K562 (cell line): ENCODE results near the gene TNFRSF13B. TPM values are rescaled to one million over a fixed set of nuclear protein-coding genes. Genes with fewer than 3 reads are reported as not detected.

ENCODE experiments used
- ATAC-seq: fragments of 200-7000 bp; cut with Tn5 transposase; 3 replicates; pipeline ENCODE4 v1.9.1; 2020; ENCODE audit warnings: moderate library complexity
- BruUV-seq: library from RNA; stranded (reverse); fragments of 400-500 nt; replicated peaks from 2 replicates; lab custom pipeline; 2021; lab: Mats Ljungman, UMichigan
- CTCF ChIA-PET: fragments of 300-600 bp; formaldehyde crosslinking; extraction: SDS; loops from one replicate; lab custom pipeline; 2021; ENCODE audit warnings: low intra/inter-chr PET ratio; lab: Yijun Ruan, JAX
- POLR2A ChIA-PET: fragments of 300-600, 350-650 bp; sonication (Branson Sonifier 250); formaldehyde crosslinking; extraction: SDS; loops from one replicate; lab custom pipeline; 2021; ENCODE audit warnings: antibody characterized with exemption, inconsistent platforms; lab: Yijun Ruan, JAX
- DNase-seq, 4 experiments: peaks; one replicate each; pipeline versions ENCODE4 v3.0.0 to v3.0.0-alpha.2; 2011 to 2018; ENCODE audit warnings: low spot score in 3 of 4, mixed read lengths in 3 of 4; ENCODE audit errors: extremely low read depth in 1 of 4
- FAIRE-seq: peaks from 2 replicates; lab custom pipeline; 2011; peaks lifted over from hg19 to GRCh38; lab: Jason Lieb, UNC
- H2AFZ ChIP-seq: 2 replicates; pipeline ENCODE4 v1.6.0; 2011; ENCODE audit warnings: low read depth, low read length, control low read depth, inconsistent platforms
- H3K27ac ChIP-seq: fragments of 200-600 bp; 3 replicates; pipeline ENCODE4 v1.8.0; 2011; ENCODE audit warnings: low read depth, mild to moderate bottlenecking, control low read depth, inconsistent platforms, low read length, moderate library complexity, mixed read lengths; ENCODE audit errors: extremely low read depth
- H3K27me3 ChIP-seq, 2 experiments: fragments of 300-600 bp in 1 of 2; 2 replicates in 1 of 2; 3 replicates in 1 of 2; pipeline versions ENCODE4 v1.6.0 to v1.8.0; 2011; ENCODE audit warnings: inconsistent platforms in 2 of 2, low read length in 2 of 2, mild to moderate bottlenecking in 1 of 2, mixed read lengths in 1 of 2, moderate library complexity in 1 of 2; ENCODE audit not compliant: control insufficient read depth in 2 of 2, insufficient read depth in 2 of 2
- H3K36me3 ChIP-seq: fragments of 300-600 bp; 3 replicates; pipeline ENCODE4 v1.8.0; 2011; ENCODE audit warnings: mild to moderate bottlenecking, low read length, inconsistent platforms; ENCODE audit not compliant: control insufficient read depth, insufficient read depth
- H3K4me1 ChIP-seq, 2 experiments: fragments of 200-600 bp in 1 of 2; replicated peaks in 1 of 2; 2 replicates in 1 of 2; 3 replicates in 1 of 2; pipeline versions ENCODE4 v1.5.1 to v1.8.0; 2011; ENCODE audit warnings: inconsistent platforms in 2 of 2, low read length in 2 of 2, mild to moderate bottlenecking in 1 of 2, mixed read lengths in 1 of 2, moderate library complexity in 1 of 2; ENCODE audit not compliant: control insufficient read depth in 2 of 2, insufficient read depth in 2 of 2
- H3K4me2 ChIP-seq: 2 replicates; pipeline ENCODE4 v1.6.1; 2011; ENCODE audit warnings: low read length, control low read depth, inconsistent platforms, mixed read lengths; ENCODE audit not compliant: insufficient read depth
- H3K4me3 ChIP-seq: fragments of 200-600 bp; sonication (generic), shearing (Covaris generic); 2 replicates; pipeline ENCODE4 v1.5.1; 2016; ENCODE audit warnings: control low read depth, inconsistent platforms
- H3K79me2 ChIP-seq: fragments of 200-600 bp; 3 replicates; pipeline ENCODE4 v1.8.0; 2011; ENCODE audit warnings: low read length, inconsistent platforms; ENCODE audit not compliant: control insufficient read depth, insufficient read depth
- H3K9ac ChIP-seq, 2 experiments: 2 replicates each; pipeline versions ENCODE4 v1.6.0 to v1.6.1; 2011; ENCODE audit warnings: low read depth in 2 of 2, low read length in 2 of 2, control low read depth in 1 of 2, inconsistent platforms in 1 of 2, mild to moderate bottlenecking in 1 of 2, mixed read lengths in 1 of 2; ENCODE audit not compliant: insufficient read depth in 1 of 2
- H3K9me1 ChIP-seq: one replicate; pipeline ENCODE4 v1.6.0; 2011; ENCODE audit warnings: inconsistent platforms, mild to moderate bottlenecking, low read length, moderate library complexity; ENCODE audit not compliant: control insufficient read depth, insufficient read depth
- H3K9me3 ChIP-seq: replicated peaks from 2 replicates; pipeline ENCODE4 v1.5.1; 2011; ENCODE audit warnings: low read depth, low read length, inconsistent platforms; ENCODE audit not compliant: control insufficient read depth, insufficient read depth
- H4K20me1 ChIP-seq: replicated peaks from 2 replicates; pipeline ENCODE4 v1.6.1; 2011; ENCODE audit warnings: low read length, inconsistent platforms, mixed read lengths; ENCODE audit not compliant: control insufficient read depth, insufficient read depth
- ATF3 ChIP-seq, 2 experiments: fragments of 450-650 bp in 1 of 2; sonication (generic) in 1 of 2; formaldehyde crosslinking in 1 of 2; IDR thresholded peaks in 1 of 2; conservative IDR thresholded peaks in 1 of 2; 2 replicates each; pipeline versions ENCODE4 v1.6.1 to v1.8.1; 2016 to 2023; ENCODE audit warnings: mild to moderate bottlenecking in 2 of 2, moderate library complexity in 2 of 2, inconsistent platforms in 1 of 2, missing genetic modification reagents in 1 of 2
- KAT8 ChIP-seq: fragments of 450-650 bp; IDR thresholded peaks from 2 replicates; pipeline ENCODE4 v1.6.1; 2016; ENCODE audit warnings: low read depth, mild to moderate bottlenecking
- POLR2H ChIP-seq: IDR thresholded peaks from 2 replicates; pipeline ENCODE4 v1.6.1; 2016; ENCODE audit warnings: missing genetic modification characterization, low read depth, mild to moderate bottlenecking, control low read depth, missing compliant biosample characterization, moderate library complexity
- TGIF2 ChIP-seq: sonication (generic); formaldehyde crosslinking; IDR thresholded peaks from 2 replicates; pipeline ENCODE4 v1.8.1; 2022; ENCODE audit warnings: mild to moderate bottlenecking, missing genetic modification reagents, moderate library complexity
- ZNF184 ChIP-seq: sonication (generic); formaldehyde crosslinking; IDR thresholded peaks from 2 replicates; pipeline ENCODE4 v1.5.0; 2020; ENCODE audit warnings: missing genetic modification reagents
- WGBS: fragments of 100-300 bp; shearing (Covaris generic); methylation state at CpG from one replicate; pipeline ENCODE4 v1.1.6; 2016; ENCODE audit warnings: low coverage, mixed read lengths; ENCODE audit not compliant: insufficient coverage; ENCODE audit errors: missing lambda C conversion rate; 5-methylcytosine and 5-hydroxymethylcytosine counted together
- in situ Hi-C: fragments of 300-500 bp; cut with MboI; formaldehyde crosslinking; loops from 4 replicates; pipeline ENCODE4 v1.15.0; 2018; ENCODE audit warnings: inconsistent platforms, mixed read lengths
- intact Hi-C: fragments of 100-400 bp; cut with micrococcal nuclease; formaldehyde crosslinking; loops from 2 replicates; pipeline ENCODE4 v1.14.2; 2022
- polyA plus RNA-seq, 8 experiments: library from polyadenylated mRNA; depleted of rRNA in 4 of 8; stranded (reverse) in 5 of 8; unstranded in 3 of 8; fragments of >200 nt; fragmentation: Nextera tagmentation in 2 of 8; fragmentation: Illumina TruSeq in 1 of 8; extraction: Ambion mirVana in 2 of 8; extraction: Trizol in 1 of 8; gene quantifications; 2 replicates each; pipeline versions ENCODE4 v1.2.1 to v1.2.3, GENCODE V29; 2011 to 2014; ENCODE audit warnings: inconsistent platforms in 1 of 8, missing spikeins in 1 of 8
- total RNA-seq, 7 experiments: library from RNA; depleted of rRNA in 6 of 7; stranded (reverse); fragments of >200 nt in 6 of 7; fragmentation: Illumina TruSeq in 2 of 7; extraction: Trizol in 2 of 7; gene quantifications; 2 replicates each; pipeline versions ENCODE4 v1.2.1 to v1.2.3, GENCODE V29; 2011 to 2021; ENCODE audit warnings: low replicate concordance in 1 of 7

Gene TNFRSF13B
- total and polyA plus RNA-seq, 9 of the 15 experiments (the other 6 are each of a cell fraction or from before 2014, with no cell fraction given): not detected

GRCh38 chr17:16986391-16986790 lies 14.5 kb upstream of the TNFRSF13B start:
- POLR2A ChIA-PET: no interaction called here
- intact Hi-C loops: no loop called here

GRCh38 chr17:16981928-16982327 lies 10.0 kb upstream of the TNFRSF13B start:
- no peaks in the 10 kb centered on the region for H4K20me1 ChIP-seq
- peaks cover 27 to 48% of the 10 kb centered on the region in 2 experiments for H3K27me3 ChIP-seq
- no peak overlapping the region for H3K27ac ChIP-seq
- in situ Hi-C loops: loop anchor here (25.0 kb wide), 1 partner anchor 655 kb away; no protein-coding TSS in a partner anchor
- POLR2A ChIA-PET: no interaction called here
- no peak for DNase-seq
- ATAC-seq: no peak
- no peak overlapping the region for H3K4me2 ChIP-seq
- no peak overlapping the region for H3K9ac ChIP-seq
- H3K9me3 ChIP-seq: no peaks in the 10 kb centered on the region
- WGBS: 0% methylated on average over 2 of the region's 5 CpGs
- no peaks in the 10 kb centered on the region for H3K79me2 ChIP-seq
- intact Hi-C loops: no loop called here
- no peak overlapping the region for H2AFZ ChIP-seq
- TF ChIP-seq KAT8 (no peak), TGIF2 (CRISPR knock-in tag) (no peak), ZNF184 (CRISPR knock-in tag) (no peak)
- TF ChIP-seq, all 486 proteins: peak for 0
- no peak overlapping the region for H3K4me3 ChIP-seq
- BruUV-seq: no TSS peak
- H3K9me1 ChIP-seq: no peaks in the 10 kb centered on the region
- no peaks in the 10 kb centered on the region for H3K36me3 ChIP-seq
- no peaks in the 10 kb centered on the region; a peak in 1 of 5 replicates for H3K4me1 ChIP-seq
- no peak for FAIRE-seq
- CTCF ChIA-PET: no interaction called here

More at GRCh38 chr17:16986391-16986790, 14.5 kb upstream of the TNFRSF13B start:
- Histone ChIP-seq H3K4me2 (no peak overlapping the region), H3K36me3 (no peaks in the 10 kb centered on the region), H3K27ac (no peak overlapping the region), H3K27me3 (peaks cover 2 to 38% of the 10 kb centered on the region in 2 experiments; a peak in 3 of 5 replicates), H3K79me2 (no peaks in the 10 kb centered on the region), H3K9me1 (no peaks in the 10 kb centered on the region), H3K4me1 (peaks cover 0 to 3% of the 10 kb centered on the region in 2 experiments; a peak in 3 of 5 replicates), H3K9ac (no peak overlapping the region), H3K9me3 (no peaks in the 10 kb centered on the region), H4K20me1 (peaks cover 9% of the 10 kb centered on the region; the same call in 1 of the 2 replicates), H2AFZ (no peak overlapping the region), H3K4me3 (no peak overlapping the region)
- no peak for DNase-seq
- ATAC-seq: no peak
- no peak for TF ChIP-seq POLR2H (tag)
- TF ChIP-seq ATF3 (IDR thresholded peaks at IDR 0.05): 0 out of 2 replicates have a peak, but pooled peaks have one; percentile 17
- no peak for TF ChIP-seq ATF3 (CRISPR knock-in tag; conservative IDR thresholded peaks at IDR 0.05)
- BruUV-seq: no TSS peak
- in situ Hi-C loops: loop anchor here (25.0 kb wide), 1 partner anchor 651 kb away; no protein-coding TSS in a partner anchor
- WGBS: 0% methylated on average over 1 of the region's 1 CpG
- CTCF ChIA-PET: no interaction called here
- FAIRE-seq: no peak
